Ureter (tissue), 1 donor: Measurements from ENCODE around the gene PYGM. TPM values are rescaled to one million over a fixed set of nuclear protein-coding genes. Genes with fewer than 3 reads are reported as not detected.

Source experiments
- DNase-seq: peaks from one replicate; pipeline ENCODE4 v3.0.0-alpha.2; 2020; ENCODE audit warnings: low spot score
- total RNA-seq: library from RNA; stranded (reverse); gene quantifications from one replicate; pipeline ENCODE4 v1.2.4, GENCODE V29; 2023
- donor health status: DM: yes; HTN: yes; CAD: no.

The PYGM gene
- total RNA-seq, 1 donor from 2014 or later = 11.4 TPM

- no peak for DNase-seq
Measured at GRCh38 chr11:64753380-64754123, 6.2 kb downstream of the PYGM start.

GRCh38 chr11:64753019-64753379 is 6.8 kb downstream of the PYGM start:
- no peak for DNase-seq

- no peak for DNase-seq
Measured at GRCh38 chr11:64752175-64752970, 7.4 kb downstream of the PYGM start.

- DNase-seq = no peak
Measured at GRCh38 chr11:64751580-64751979, 8.2 kb downstream of the PYGM start.

GRCh38 chr11:64751136-64751535 is 8.6 kb downstream of the PYGM start:
- DNase-seq = no peak

- DNase-seq = no peak
Measured at GRCh38 chr11:64750361-64751054, 9.3 kb downstream of the PYGM start.

GRCh38 chr11:64747961-64748665 is 11.7 kb downstream of the PYGM start:
- no peak for DNase-seq

GRCh38 chr11:64746486-64746885 is 13.3 kb downstream of the PYGM start:
- DNase-seq = no peak

- DNase-seq = peak; percentile 92
Measured at GRCh38 chr11:64745521-64746328, 14.0 kb downstream of the PYGM start.

GRCh38 chr11:64745189-64745520 is 14.6 kb downstream of the PYGM start:
- peak; percentile 83 for DNase-seq

GRCh38 chr11:64744544-64745188 is 15.1 kb downstream of the PYGM start:
- no peak for DNase-seq

- DNase-seq = peak; percentile 78
Measured at GRCh38 chr11:64743591-64744543, 15.9 kb downstream of the PYGM start, which contains the start of gene RASGRP2. Gene RASGRP2, minus strand, starts transcription at chr11:64744142. Its CDS starts 1,276 bp downstream, at chr11:64742866.

- peak; percentile 78 for DNase-seq
Measured at GRCh38 chr11:64742889-64743590, 16.7 kb downstream of the PYGM start.

- no peak for DNase-seq
Measured at GRCh38 chr11:64742087-64742888, 17.5 kb downstream of the PYGM start.

GRCh38 chr11:64741375-64742086 is 18.2 kb downstream of the PYGM start:
- DNase-seq = no peak

GRCh38 chr11:64739871-64740270 is 19.9 kb downstream of the PYGM start:
- no peak for DNase-seq

GRCh38 chr11:64736654-64737053 is 23.1 kb downstream of the PYGM start:
- no peak for DNase-seq
